H9 (cell line): ENCODE results near the gene TPM4. TPM values are rescaled to one million over a fixed set of nuclear protein-coding genes. Genes with fewer than 3 reads are reported as not detected.
"Not testable (repeated sequence)": the region's sequence is repeated elsewhere in the genome, so short reads cannot be mapped to it uniquely, and the experiment has no call there.

ENCODE experiments used
- DNase-seq: peaks from one replicate; pipeline ENCODE4 v3.0.0-alpha.2; 2017
- H2AFZ ChIP-seq: one replicate; pipeline ENCODE4 v1.6.1; 2013; ENCODE audit warnings: mild to moderate bottlenecking, low read length, control low read depth, moderate library complexity
- H2AK5ac ChIP-seq: 2 replicates; pipeline ENCODE4 v1.6.1; 2013; ENCODE audit warnings: low read length, control low read depth, mixed read lengths; ENCODE audit not compliant: insufficient read length
- H2BK120ac ChIP-seq: one replicate; pipeline ENCODE4 v1.6.1; 2013; ENCODE audit warnings: low read depth, mild to moderate bottlenecking, low read length, control low read depth, inconsistent platforms; ENCODE audit not compliant: poor library complexity, severe bottlenecking
- H2BK12ac ChIP-seq: 2 replicates; pipeline ENCODE4 v1.6.1; 2013; ENCODE audit warnings: low read length, control low read depth, mixed read lengths, low read depth; ENCODE audit not compliant: insufficient read length
- H2BK15ac ChIP-seq: 2 replicates; pipeline ENCODE4 v1.6.1; 2013; ENCODE audit warnings: low read depth, low read length, control low read depth
- H2BK20ac ChIP-seq: one replicate; pipeline ENCODE4 v1.6.1; 2013; ENCODE audit warnings: low read depth, mild to moderate bottlenecking, low read length, control low read depth, inconsistent platforms; ENCODE audit not compliant: poor library complexity, severe bottlenecking
- H2BK5ac ChIP-seq: 2 replicates; pipeline ENCODE4 v1.6.1; 2013; ENCODE audit warnings: low read length, control low read depth, mixed read lengths; ENCODE audit not compliant: insufficient read length
- H3K14ac ChIP-seq: 2 replicates; pipeline ENCODE4 v1.6.1; 2013; ENCODE audit warnings: low read length, control low read depth; ENCODE audit not compliant: insufficient read depth
- H3K18ac ChIP-seq: 2 replicates; pipeline ENCODE4 v1.6.1; 2013; ENCODE audit warnings: low read depth, mild to moderate bottlenecking, mixed read lengths, low read length, control low read depth; ENCODE audit not compliant: insufficient read length
- H3K23ac ChIP-seq: 2 replicates; pipeline ENCODE4 v1.6.1; 2013; ENCODE audit warnings: low read length, control low read depth, mixed read lengths, low read depth; ENCODE audit not compliant: insufficient read length
- H3K23me2 ChIP-seq: 2 replicates; pipeline ENCODE4 v1.6.1; 2013; ENCODE audit warnings: low read depth, mild to moderate bottlenecking, mixed read lengths, low read length, control low read depth; ENCODE audit not compliant: insufficient read length, poor library complexity, severe bottlenecking
- H3K27ac ChIP-seq: 2 replicates; pipeline ENCODE4 v1.5.1; 2013; ENCODE audit warnings: low read length, control low read depth, mixed read lengths, low read depth; ENCODE audit not compliant: insufficient read length
- H3K27me3 ChIP-seq: 2 replicates; pipeline ENCODE4 v1.6.1; 2013; ENCODE audit warnings: low read length, control low read depth, inconsistent platforms; ENCODE audit not compliant: insufficient read depth
- H3K4ac ChIP-seq: 2 replicates; pipeline ENCODE4 v1.6.1; 2013; ENCODE audit warnings: low read depth, mild to moderate bottlenecking, control low read depth, inconsistent platforms, low read length, moderate library complexity
- H3K4me1 ChIP-seq: 2 replicates; pipeline ENCODE4 v1.6.1; 2013; ENCODE audit warnings: low read length, control low read depth, inconsistent platforms; ENCODE audit not compliant: insufficient read depth
- H3K4me2 ChIP-seq: 2 replicates; pipeline ENCODE4 v1.6.1; 2013; ENCODE audit warnings: low read length, control low read depth, mixed read lengths; ENCODE audit not compliant: insufficient read length, insufficient read depth
- H3K56ac ChIP-seq: 2 replicates; pipeline ENCODE4 v1.6.1; 2013; ENCODE audit warnings: low read depth, mild to moderate bottlenecking, mixed read lengths, low read length, control low read depth; ENCODE audit not compliant: insufficient read length
- H3K79me1 ChIP-seq: 2 replicates; pipeline ENCODE4 v1.6.1; 2013; ENCODE audit warnings: low read depth, mild to moderate bottlenecking, moderate library complexity, low read length, control low read depth, inconsistent platforms; ENCODE audit not compliant: insufficient read depth, poor library complexity, severe bottlenecking
- H3K79me2 ChIP-seq: 2 replicates; pipeline ENCODE4 v1.6.1; 2013; ENCODE audit warnings: low read length, control low read depth, inconsistent platforms; ENCODE audit not compliant: insufficient read depth
- H3K9ac ChIP-seq: 2 replicates; pipeline ENCODE4 v1.6.1; 2013; ENCODE audit warnings: low read length, control low read depth, mixed read lengths; ENCODE audit not compliant: insufficient read length; ENCODE audit errors: extremely low read depth
- H3K9me3 ChIP-seq: one replicate; pipeline ENCODE4 v1.6.1; 2013; ENCODE audit warnings: low read depth, low read length, inconsistent platforms; ENCODE audit not compliant: control insufficient read depth
- H3T11ph ChIP-seq: one replicate; pipeline ENCODE4 v1.6.1; 2013; ENCODE audit warnings: mild to moderate bottlenecking, low read length, control low read depth, inconsistent platforms
- H4K20me1 ChIP-seq: one replicate; pipeline ENCODE4 v1.6.1; 2013; ENCODE audit not compliant: control insufficient read depth, insufficient read length, insufficient read depth
- H4K5ac ChIP-seq: 2 replicates; pipeline ENCODE4 v1.6.1; 2013; ENCODE audit warnings: low read depth, mild to moderate bottlenecking, mixed read lengths, low read length, control low read depth; ENCODE audit not compliant: insufficient read length
- H4K8ac ChIP-seq: replicated peaks from 2 replicates; pipeline ENCODE4 v1.6.1; 2013; ENCODE audit warnings: low read length, control low read depth, mixed read lengths, low read depth; ENCODE audit not compliant: insufficient read length
- H4K91ac ChIP-seq: 2 replicates; pipeline ENCODE4 v1.6.1; 2013; ENCODE audit warnings: low read depth, mild to moderate bottlenecking, moderate library complexity, mixed read lengths, low read length, control low read depth; ENCODE audit not compliant: insufficient read length
- H3K27ac Mint-ChIP-seq, 3 experiments: 2 replicates in 2 of 3; 3 replicates in 1 of 3; pipeline ENCODE4 v1.8.0; 2020 to 2021; ENCODE audit warnings: mixed read lengths in 3 of 3, mild to moderate bottlenecking in 1 of 3, moderate library complexity in 1 of 3
- H3K27me3 Mint-ChIP-seq: 2 replicates; pipeline ENCODE4 v1.8.0; 2021; ENCODE audit warnings: low read depth, mild to moderate bottlenecking, moderate library complexity, mixed read lengths
- H3K36me3 Mint-ChIP-seq, 3 experiments: 2 replicates in 2 of 3; 3 replicates in 1 of 3; pipeline ENCODE4 v1.8.0; 2020 to 2021; ENCODE audit warnings: low read depth in 3 of 3, mixed read lengths in 3 of 3; ENCODE audit not compliant: insufficient read depth in 1 of 3
- H3K4me1 Mint-ChIP-seq, 2 experiments: 2 replicates each; pipeline ENCODE4 v1.8.0; 2020; ENCODE audit warnings: mixed read lengths in 2 of 2
- H3K4me3 Mint-ChIP-seq, 2 experiments: 2 replicates in 1 of 2; 3 replicates in 1 of 2; pipeline ENCODE4 v1.8.0; 2020 to 2021; ENCODE audit warnings: mild to moderate bottlenecking in 2 of 2, mixed read lengths in 2 of 2, moderate library complexity in 1 of 2
- H3K9me3 Mint-ChIP-seq, 2 experiments: 2 replicates in 1 of 2; 3 replicates in 1 of 2; pipeline ENCODE4 v1.8.0; 2020; ENCODE audit warnings: mild to moderate bottlenecking in 2 of 2, mixed read lengths in 2 of 2, moderate library complexity in 1 of 2
- WGBS: extraction: QIAGEN DNeasy Blood & Tissue Kit; methylation state at CpG from one replicate; pipeline ENCODE4 v1.1.7; 2013; ENCODE audit warnings: missing lambda C conversion rate, low lambda C conversion rate, mixed read lengths; ENCODE audit not compliant: insufficient read length; ENCODE audit errors: extremely low coverage; 5-methylcytosine and 5-hydroxymethylcytosine counted together
- total RNA-seq: library from RNA; stranded (reverse); gene quantifications from 2 replicates; pipeline ENCODE4 v1.2.1, GENCODE V29; 2021
- TF ChIP-seq, protein P1 (sequence below): fragments of 200-600 bp; sonication (generic); conservative IDR thresholded peaks from 3 replicates; pipeline ENCODE4 v1.8.0; 2021; ENCODE audit warnings: antibody characterized with exemption, mild to moderate bottlenecking

Gene TPM4
- total RNA-seq, 1 experiment from 2014 or later, result 431 TPM

GRCh38 chr19:16118489-16119033 lies 42.3 kb downstream of the TPM4 start:
- H3T11ph ChIP-seq, result no peak overlapping the region
- Mint-ChIP-seq H3K4me3 (no peak overlapping the region), H3K27ac (no peak overlapping the region), H3K27me3 (no peaks in the 10 kb centered on the region), H3K9me3 (no peaks in the 10 kb centered on the region), H3K4me1 (0 out of 4 replicates have a peak, but pooled peaks cover 0 to 2% of the 10 kb centered on the region in 2 experiments), H3K36me3 (peaks cover 24 to 67% (median 54%) of the 10 kb centered on the region in 3 experiments; a peak in 6 of 7 replicates)
- no peak overlapping the region for H3K18ac ChIP-seq
- no peak overlapping the region for H3K23ac ChIP-seq
- H4K8ac ChIP-seq, result no peak overlapping the region
- H2BK120ac ChIP-seq, result no peak overlapping the region
- H2AFZ ChIP-seq, result no peak overlapping the region
- no peak overlapping the region for H3K56ac ChIP-seq
- peaks cover 4% of the 10 kb centered on the region for H3K79me1 ChIP-seq
- H3K23me2 ChIP-seq, result no peaks in the 10 kb centered on the region
- H2BK15ac ChIP-seq, result no peak overlapping the region
- no peak overlapping the region for H2BK20ac ChIP-seq
- no peak for DNase-seq
- H3K27ac ChIP-seq, result no peak overlapping the region
- H3K9ac ChIP-seq, result no peak overlapping the region
- H3K4me2 ChIP-seq, result no peak overlapping the region
- no peaks in the 10 kb centered on the region for H3K4me1 ChIP-seq
- H3K14ac ChIP-seq, result no peak overlapping the region
- no peak overlapping the region for H3K4ac ChIP-seq
- no peak overlapping the region for H4K5ac ChIP-seq
- H3K9me3 ChIP-seq, result no peaks in the 10 kb centered on the region
- peaks cover 5% of the 10 kb centered on the region; the same call in 1 of the 2 replicates for H3K79me2 ChIP-seq
- no peak overlapping the region for H2BK12ac ChIP-seq
- no peak overlapping the region for H4K91ac ChIP-seq
- no peaks in the 10 kb centered on the region for H4K20me1 ChIP-seq
- H3K27me3 ChIP-seq, result no peaks in the 10 kb centered on the region
- no CpG with 5 or more reads among the region's 12 CpGs for WGBS
- no peak overlapping the region for H2AK5ac ChIP-seq
- TF ChIP-seq, protein P1, sequence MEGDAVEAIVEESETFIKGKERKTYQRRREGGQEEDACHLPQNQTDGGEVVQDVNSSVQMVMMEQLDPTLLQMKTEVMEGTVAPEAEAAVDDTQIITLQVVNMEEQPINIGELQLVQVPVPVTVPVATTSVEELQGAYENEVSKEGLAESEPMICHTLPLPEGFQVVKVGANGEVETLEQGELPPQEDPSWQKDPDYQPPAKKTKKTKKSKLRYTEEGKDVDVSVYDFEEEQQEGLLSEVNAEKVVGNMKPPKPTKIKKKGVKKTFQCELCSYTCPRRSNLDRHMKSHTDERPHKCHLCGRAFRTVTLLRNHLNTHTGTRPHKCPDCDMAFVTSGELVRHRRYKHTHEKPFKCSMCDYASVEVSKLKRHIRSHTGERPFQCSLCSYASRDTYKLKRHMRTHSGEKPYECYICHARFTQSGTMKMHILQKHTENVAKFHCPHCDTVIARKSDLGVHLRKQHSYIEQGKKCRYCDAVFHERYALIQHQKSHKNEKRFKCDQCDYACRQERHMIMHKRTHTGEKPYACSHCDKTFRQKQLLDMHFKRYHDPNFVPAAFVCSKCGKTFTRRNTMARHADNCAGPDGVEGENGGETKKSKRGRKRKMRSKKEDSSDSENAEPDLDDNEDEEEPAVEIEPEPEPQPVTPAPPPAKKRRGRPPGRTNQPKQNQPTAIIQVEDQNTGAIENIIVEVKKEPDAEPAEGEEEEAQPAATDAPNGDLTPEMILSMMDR, result no peak
- no peak overlapping the region for H2BK5ac ChIP-seq

DNA sequence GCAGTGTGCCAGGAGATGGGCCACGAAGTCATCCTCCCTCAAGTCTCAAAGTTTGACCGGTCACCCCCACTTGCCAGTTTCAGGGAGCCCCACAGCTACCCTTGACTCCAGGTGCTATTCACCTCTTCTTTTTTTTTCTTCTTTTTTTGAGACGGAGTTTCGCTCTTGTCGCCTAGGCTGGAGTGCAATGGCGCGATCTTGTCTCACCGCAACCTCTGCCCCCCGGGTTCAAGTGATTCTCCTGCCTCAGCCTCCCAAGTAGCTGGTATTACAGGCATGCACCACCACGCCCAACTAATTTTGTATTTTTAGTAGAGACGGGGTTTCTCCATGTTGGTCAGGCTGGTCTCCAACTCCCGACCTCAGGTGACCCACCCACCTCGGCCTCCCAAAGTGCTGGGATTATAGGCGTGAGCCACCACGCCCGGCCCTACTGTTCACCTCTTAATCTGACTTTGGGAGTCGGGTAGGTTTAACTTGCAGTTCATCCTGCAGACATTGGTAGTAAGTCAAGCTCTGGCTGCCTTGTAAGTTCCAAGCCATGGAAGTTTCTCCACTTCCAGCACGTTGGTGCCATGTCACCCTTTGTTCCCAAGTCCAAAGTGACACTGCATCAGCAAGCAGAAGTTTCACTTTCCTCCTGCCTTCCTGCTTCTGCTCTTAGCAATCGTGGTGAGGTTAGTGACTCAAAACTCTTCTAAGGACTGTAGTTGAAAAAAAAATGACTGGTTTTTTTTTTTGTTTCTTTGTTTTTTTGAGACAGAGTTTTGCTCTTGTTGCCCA lies 43.0 kb downstream of the TPM4 start:
- not testable (repeated sequence) for H2BK20ac ChIP-seq, H3K23ac ChIP-seq, H2AFZ ChIP-seq, H4K8ac ChIP-seq, H3K79me1 ChIP-seq, H3K18ac ChIP-seq, H4K91ac ChIP-seq, H2BK120ac ChIP-seq, H2BK15ac ChIP-seq, H3K9ac ChIP-seq, H2BK5ac ChIP-seq, H3T11ph ChIP-seq, H3K23me2 ChIP-seq, H4K5ac ChIP-seq, H3K4me2 ChIP-seq, H3K27me3 ChIP-seq, H3K4ac ChIP-seq, H3K27ac Mint-ChIP-seq, H3K4me1 Mint-ChIP-seq, H3K4me1 ChIP-seq, H3K14ac ChIP-seq, H3K9me3 Mint-ChIP-seq, DNase-seq, H3K27ac ChIP-seq, H2AK5ac ChIP-seq, H3K79me2 ChIP-seq, H2BK12ac ChIP-seq, H3K9me3 ChIP-seq, H3K4me3 Mint-ChIP-seq, H3K27me3 Mint-ChIP-seq, H4K20me1 ChIP-seq, H3K56ac ChIP-seq
- WGBS, result no CpG with 5 or more reads among the region's 19 CpGs
- peaks cover 26 to 66% (median 55%) of the 10 kb centered on the region in 3 experiments; a peak in 6 of 7 replicates for H3K36me3 Mint-ChIP-seq
